ENCODE measurements around the gene DIPK1C.

DNA sequence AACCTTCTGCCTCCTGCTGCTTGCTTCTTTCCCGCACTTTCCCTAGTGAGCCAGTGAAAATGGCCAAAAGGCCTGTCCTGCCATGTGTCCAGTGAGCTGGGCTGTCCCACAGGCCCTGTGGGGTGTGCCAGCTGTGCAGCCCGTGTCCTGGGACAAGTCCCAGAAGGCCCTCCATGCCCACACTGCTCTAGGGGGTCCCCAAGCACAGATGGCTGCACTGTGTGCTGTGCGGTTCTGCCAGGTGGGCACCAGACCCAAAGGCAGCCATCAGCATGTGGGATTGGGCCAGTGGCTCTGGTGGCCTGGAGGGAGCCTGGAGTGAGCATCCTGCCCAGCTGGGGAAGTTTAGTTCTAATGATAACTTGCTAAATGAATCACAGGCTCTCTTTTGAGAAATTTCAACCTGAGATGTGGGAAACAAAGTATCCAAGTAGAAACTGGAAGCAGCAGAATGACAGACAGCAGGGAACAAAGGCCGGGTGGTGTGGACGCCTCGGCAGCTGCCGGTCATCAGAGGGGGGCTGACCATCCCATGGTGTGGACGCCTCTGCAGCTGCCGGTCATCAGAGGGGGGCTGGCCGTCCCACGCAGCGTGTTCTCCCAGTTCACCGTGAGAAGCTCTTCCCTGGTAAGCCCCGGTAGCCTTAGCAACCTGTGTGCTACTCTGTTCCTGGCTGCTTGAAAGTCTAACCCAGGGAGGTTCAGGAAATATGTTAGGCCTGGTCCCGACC is 29.2 kb upstream of the DIPK1C start:
- TF ChIP-seq, protein P1, sequence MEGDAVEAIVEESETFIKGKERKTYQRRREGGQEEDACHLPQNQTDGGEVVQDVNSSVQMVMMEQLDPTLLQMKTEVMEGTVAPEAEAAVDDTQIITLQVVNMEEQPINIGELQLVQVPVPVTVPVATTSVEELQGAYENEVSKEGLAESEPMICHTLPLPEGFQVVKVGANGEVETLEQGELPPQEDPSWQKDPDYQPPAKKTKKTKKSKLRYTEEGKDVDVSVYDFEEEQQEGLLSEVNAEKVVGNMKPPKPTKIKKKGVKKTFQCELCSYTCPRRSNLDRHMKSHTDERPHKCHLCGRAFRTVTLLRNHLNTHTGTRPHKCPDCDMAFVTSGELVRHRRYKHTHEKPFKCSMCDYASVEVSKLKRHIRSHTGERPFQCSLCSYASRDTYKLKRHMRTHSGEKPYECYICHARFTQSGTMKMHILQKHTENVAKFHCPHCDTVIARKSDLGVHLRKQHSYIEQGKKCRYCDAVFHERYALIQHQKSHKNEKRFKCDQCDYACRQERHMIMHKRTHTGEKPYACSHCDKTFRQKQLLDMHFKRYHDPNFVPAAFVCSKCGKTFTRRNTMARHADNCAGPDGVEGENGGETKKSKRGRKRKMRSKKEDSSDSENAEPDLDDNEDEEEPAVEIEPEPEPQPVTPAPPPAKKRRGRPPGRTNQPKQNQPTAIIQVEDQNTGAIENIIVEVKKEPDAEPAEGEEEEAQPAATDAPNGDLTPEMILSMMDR (IDR thresholded peaks at IDR 0.05): no peak
- no peak for TF ChIP-seq POLR2A (IDR thresholded peaks at IDR 0.05)

All from suprapubic skin (tissue), 3 donors.